HepG2 (cell line): ENCODE results near the gene ABCC10. TPM values are rescaled to one million over a fixed set of nuclear protein-coding genes. Genes with fewer than 3 reads are reported as not detected.

Source experiments
- ADNP ChIP-seq: sonication (generic); formaldehyde crosslinking; IDR thresholded peaks from 2 replicates; pipeline ENCODE4 v1.4.0; 2020; ENCODE audit warnings: missing genetic modification reagents
- ARID4A ChIP-seq: sonication (generic); formaldehyde crosslinking; IDR thresholded peaks from 2 replicates; pipeline ENCODE4 v1.5.0; 2020; ENCODE audit warnings: mild to moderate bottlenecking, missing genetic modification reagents, borderline replicate concordance
- HNRNPUL1 ChIP-seq: fragments of 200-400 bp; formaldehyde crosslinking; IDR thresholded peaks from 2 replicates; pipeline ENCODE4 v1.6.1; 2017; ENCODE audit warnings: low read depth, mild to moderate bottlenecking, low read length, moderate library complexity
- IKZF4 ChIP-seq: sonication (generic); formaldehyde crosslinking; IDR thresholded peaks from 2 replicates; pipeline ENCODE4 v1.5.1; 2020; ENCODE audit warnings: borderline replicate concordance, mild to moderate bottlenecking, low read depth, missing genetic modification reagents; ENCODE audit errors: not compliant biosample characterization
- KLF15 ChIP-seq: sonication (generic); formaldehyde crosslinking; IDR thresholded peaks from 2 replicates; pipeline ENCODE4 v1.8.1; 2023; ENCODE audit warnings: borderline replicate concordance, mild to moderate bottlenecking, inconsistent platforms, missing genetic modification reagents, mixed read lengths
- KMT2B ChIP-seq: IDR thresholded peaks from 2 replicates; pipeline ENCODE4 v1.6.1; 2016; ENCODE audit warnings: missing genetic modification reagents, missing compliant biosample characterization
- NFYC ChIP-seq: IDR thresholded peaks from 2 replicates; pipeline ENCODE4 v1.6.1; 2016; ENCODE audit warnings: missing genetic modification reagents, missing compliant biosample characterization
- RBFOX2 ChIP-seq: fragments of 200-400 bp; formaldehyde crosslinking; IDR thresholded peaks from 2 replicates; pipeline ENCODE4 v1.6.1; 2017; ENCODE audit warnings: low read depth, mild to moderate bottlenecking, low read length
- SIN3B ChIP-seq: fragments of 150-350 bp; IDR thresholded peaks from 2 replicates; pipeline ENCODE4 v1.6.1; 2014; ENCODE audit warnings: low read length
- ZFP62 ChIP-seq: sonication (generic); formaldehyde crosslinking; IDR thresholded peaks from 2 replicates; pipeline ENCODE4 v1.4.0; 2020; ENCODE audit warnings: missing genetic modification reagents
- ZKSCAN5 ChIP-seq: sonication (generic); formaldehyde crosslinking; IDR thresholded peaks from 2 replicates; pipeline ENCODE4 v1.5.1; 2020; ENCODE audit warnings: mild to moderate bottlenecking, missing genetic modification reagents
- ZNF17 ChIP-seq: sonication (generic); formaldehyde crosslinking; IDR thresholded peaks from 2 replicates; pipeline ENCODE4 v1.5.0; 2020; ENCODE audit warnings: mild to moderate bottlenecking, missing genetic modification reagents
- ZNF264 ChIP-seq: sonication (generic); formaldehyde crosslinking; IDR thresholded peaks from 2 replicates; pipeline ENCODE4 v1.4.0; 2020; ENCODE audit warnings: missing genetic modification reagents
- ZNF317 ChIP-seq: sonication (generic); formaldehyde crosslinking; IDR thresholded peaks from 2 replicates; pipeline ENCODE4 v1.5.0; 2020; ENCODE audit warnings: mild to moderate bottlenecking, missing genetic modification reagents
- ZNF326 ChIP-seq: sonication (generic); formaldehyde crosslinking; IDR thresholded peaks from 2 replicates; pipeline ENCODE4 v1.4.0; 2020; ENCODE audit warnings: missing genetic modification reagents, borderline replicate concordance
- ZNF430 ChIP-seq: sonication (generic); formaldehyde crosslinking; IDR thresholded peaks from 2 replicates; pipeline ENCODE4 v1.9.0; 2021; ENCODE audit warnings: mild to moderate bottlenecking, missing genetic modification reagents
- polyA plus RNA-seq, 8 experiments: library from polyadenylated mRNA; depleted of rRNA in 3 of 8; stranded (reverse) in 7 of 8; unstranded in 1 of 8; fragments of >200 nt; fragmentation: Illumina TruSeq in 4 of 8; extraction: Trizol in 4 of 8; gene quantifications; 2 replicates each; pipeline versions ENCODE4 v1.2.1 to v1.2.3, GENCODE V29; 2011 to 2016; ENCODE audit warnings: low read depth in 4 of 8, missing spikeins in 1 of 8, mixed read lengths in 1 of 8; ENCODE audit not compliant: insufficient read depth in 1 of 8
- total RNA-seq, 5 experiments: library from RNA; depleted of rRNA; stranded (reverse); fragments of >200 nt; fragmentation: Illumina TruSeq; extraction: Trizol; gene quantifications; 2 replicates each; pipeline ENCODE4 v1.2.3, GENCODE V29; 2016; ENCODE audit warnings: low read depth in 1 of 5
- TF ChIP-seq, protein P1 (sequence below): sonication (generic); formaldehyde crosslinking; IDR thresholded peaks from 2 replicates; pipeline ENCODE4 v1.4.0; 2020; ENCODE audit warnings: missing genetic modification reagents
- TF ChIP-seq, protein P2 (sequence below): IDR thresholded peaks from 2 replicates; pipeline ENCODE4 v1.6.1; 2012; ENCODE audit warnings: inconsistent platforms
- TF ChIP-seq, protein P3 (sequence below): sonication (generic); formaldehyde crosslinking; IDR thresholded peaks from 2 replicates; pipeline ENCODE4 v1.5.0; 2020; ENCODE audit warnings: mild to moderate bottlenecking, missing genetic modification reagents
- TF ChIP-seq, protein P4 (sequence below): sonication (generic); formaldehyde crosslinking; IDR thresholded peaks from 2 replicates; pipeline ENCODE4 v1.5.0; 2020; ENCODE audit warnings: missing genetic modification reagents

Gene ABCC10
- total and polyA plus RNA-seq, 2 of the 13 experiments (the other 11 are each of a cell fraction or from before 2014, with no cell fraction given): 16.0 to 24.3 TPM

DNA sequence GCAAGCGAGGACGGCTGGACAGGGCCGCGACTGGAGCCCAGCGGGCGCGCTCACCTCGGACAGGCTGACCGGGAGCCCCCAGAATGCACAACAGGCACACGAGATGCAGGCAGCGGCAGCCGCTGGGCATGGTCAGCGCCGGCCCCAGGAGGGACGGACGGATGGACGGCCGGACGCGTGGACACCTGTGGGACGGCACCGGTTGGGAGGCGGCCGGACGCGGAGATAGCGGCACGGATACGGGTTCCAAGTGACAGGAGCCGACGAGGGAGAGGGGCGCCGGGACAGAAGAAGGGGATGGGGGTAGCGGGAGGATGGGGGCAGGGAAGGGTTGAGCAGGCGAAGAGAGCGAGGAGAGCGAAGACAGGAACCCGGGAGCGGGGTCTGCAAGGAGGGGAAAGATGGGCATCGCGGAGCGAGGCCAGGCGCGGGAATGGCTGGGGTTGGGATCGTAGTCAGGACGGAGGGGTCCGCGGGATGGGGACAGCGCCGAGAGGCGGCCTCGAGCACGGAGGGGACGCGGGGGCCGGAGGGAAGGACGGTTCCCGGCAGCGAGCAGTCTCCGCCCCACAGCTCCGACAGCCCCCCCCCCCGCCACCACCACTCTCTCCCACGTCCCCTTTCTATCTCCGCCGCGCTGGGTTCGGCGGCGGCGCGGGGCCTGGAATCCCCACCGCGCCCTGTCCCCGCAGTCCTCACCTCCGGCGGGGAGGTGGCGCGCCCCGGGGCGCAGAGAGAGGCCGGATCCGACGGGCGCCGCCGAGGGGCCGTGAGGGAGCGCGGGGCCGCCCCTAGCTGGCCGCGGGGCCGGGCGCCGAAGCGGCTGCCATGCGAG is 27.6 kb downstream of the ABCC10 start (continued):
- TF ChIP-seq ARID4A (peak; percentile 89), KMT2B (CRISPR knock-in tag) (peak; percentile 56; the same call in 1 of the 2 replicates), ZFP62 (CRISPR knock-in tag) (no peak), ADNP (CRISPR knock-in tag) (no peak), ZNF317 (CRISPR knock-in tag) (peak; percentile 60), SIN3B (no peak), ZNF326 (CRISPR knock-in tag) (peak; percentile 60; the same call in 1 of the 2 replicates), ZKSCAN5 (no peak), HNRNPUL1 (no peak), RBFOX2 (peak; percentile 67; the same call in 1 of the 2 replicates), KLF15 (CRISPR knock-in tag) (no peak), ZNF17 (CRISPR knock-in tag) (no peak), ZNF264 (CRISPR knock-in tag) (no peak), NFYC (CRISPR knock-in tag) (0 out of 2 replicates have a peak, but pooled peaks have one; percentile 13), IKZF4 (CRISPR knock-in tag) (peak; percentile 60), ZNF430 (no peak)
- TF ChIP-seq, protein P1, sequence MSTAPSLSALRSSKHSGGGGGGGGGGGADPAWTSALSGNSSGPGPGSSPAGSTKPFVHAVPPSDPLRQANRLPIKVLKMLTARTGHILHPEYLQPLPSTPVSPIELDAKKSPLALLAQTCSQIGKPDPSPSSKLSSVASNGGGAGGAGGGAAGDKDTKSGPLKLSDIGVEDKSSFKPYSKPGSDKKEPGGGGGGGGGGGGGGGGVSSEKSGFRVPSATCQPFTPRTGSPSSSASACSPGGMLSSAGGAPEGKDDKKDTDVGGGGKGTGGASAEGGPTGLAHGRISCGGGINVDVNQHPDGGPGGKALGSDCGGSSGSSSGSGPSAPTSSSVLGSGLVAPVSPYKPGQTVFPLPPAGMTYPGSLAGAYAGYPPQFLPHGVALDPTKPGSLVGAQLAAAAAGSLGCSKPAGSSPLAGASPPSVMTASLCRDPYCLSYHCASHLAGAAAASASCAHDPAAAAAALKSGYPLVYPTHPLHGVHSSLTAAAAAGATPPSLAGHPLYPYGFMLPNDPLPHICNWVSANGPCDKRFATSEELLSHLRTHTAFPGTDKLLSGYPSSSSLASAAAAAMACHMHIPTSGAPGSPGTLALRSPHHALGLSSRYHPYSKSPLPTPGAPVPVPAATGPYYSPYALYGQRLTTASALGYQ (CRISPR knock-in tag): no peak
- TF ChIP-seq, protein P2, sequence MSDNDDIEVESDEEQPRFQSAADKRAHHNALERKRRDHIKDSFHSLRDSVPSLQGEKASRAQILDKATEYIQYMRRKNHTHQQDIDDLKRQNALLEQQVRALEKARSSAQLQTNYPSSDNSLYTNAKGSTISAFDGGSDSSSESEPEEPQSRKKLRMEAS: peak; percentile 56
- TF ChIP-seq, protein P3, sequence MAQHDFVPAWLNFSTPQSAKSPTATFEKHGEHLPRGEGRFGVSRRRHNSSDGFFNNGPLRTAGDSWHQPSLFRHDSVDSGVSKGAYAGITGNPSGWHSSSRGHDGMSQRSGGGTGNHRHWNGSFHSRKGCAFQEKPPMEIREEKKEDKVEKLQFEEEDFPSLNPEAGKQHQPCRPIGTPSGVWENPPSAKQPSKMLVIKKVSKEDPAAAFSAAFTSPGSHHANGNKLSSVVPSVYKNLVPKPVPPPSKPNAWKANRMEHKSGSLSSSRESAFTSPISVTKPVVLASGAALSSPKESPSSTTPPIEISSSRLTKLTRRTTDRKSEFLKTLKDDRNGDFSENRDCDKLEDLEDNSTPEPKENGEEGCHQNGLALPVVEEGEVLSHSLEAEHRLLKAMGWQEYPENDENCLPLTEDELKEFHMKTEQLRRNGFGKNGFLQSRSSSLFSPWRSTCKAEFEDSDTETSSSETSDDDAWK: no peak
- TF ChIP-seq, protein P4, sequence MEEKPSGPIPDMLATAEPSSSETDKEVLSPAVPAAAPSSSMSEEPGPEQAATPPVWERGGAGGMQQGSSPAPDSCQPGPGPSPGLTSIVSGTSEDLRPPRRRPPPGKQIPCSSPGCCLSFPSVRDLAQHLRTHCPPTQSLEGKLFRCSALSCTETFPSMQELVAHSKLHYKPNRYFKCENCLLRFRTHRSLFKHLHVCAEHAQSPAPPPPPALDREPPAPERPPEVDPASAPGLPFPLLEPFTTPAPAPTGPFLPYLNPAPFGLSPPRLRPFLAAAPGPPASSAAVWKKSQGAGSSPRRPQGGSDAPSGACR: peak; percentile 96
